ENCODE results near the gene WDR53.
"Not testable (repeated sequence)": the region's sequence is repeated elsewhere in the genome, so short reads cannot be mapped to it uniquely, and the experiment has no call there.

DNA sequence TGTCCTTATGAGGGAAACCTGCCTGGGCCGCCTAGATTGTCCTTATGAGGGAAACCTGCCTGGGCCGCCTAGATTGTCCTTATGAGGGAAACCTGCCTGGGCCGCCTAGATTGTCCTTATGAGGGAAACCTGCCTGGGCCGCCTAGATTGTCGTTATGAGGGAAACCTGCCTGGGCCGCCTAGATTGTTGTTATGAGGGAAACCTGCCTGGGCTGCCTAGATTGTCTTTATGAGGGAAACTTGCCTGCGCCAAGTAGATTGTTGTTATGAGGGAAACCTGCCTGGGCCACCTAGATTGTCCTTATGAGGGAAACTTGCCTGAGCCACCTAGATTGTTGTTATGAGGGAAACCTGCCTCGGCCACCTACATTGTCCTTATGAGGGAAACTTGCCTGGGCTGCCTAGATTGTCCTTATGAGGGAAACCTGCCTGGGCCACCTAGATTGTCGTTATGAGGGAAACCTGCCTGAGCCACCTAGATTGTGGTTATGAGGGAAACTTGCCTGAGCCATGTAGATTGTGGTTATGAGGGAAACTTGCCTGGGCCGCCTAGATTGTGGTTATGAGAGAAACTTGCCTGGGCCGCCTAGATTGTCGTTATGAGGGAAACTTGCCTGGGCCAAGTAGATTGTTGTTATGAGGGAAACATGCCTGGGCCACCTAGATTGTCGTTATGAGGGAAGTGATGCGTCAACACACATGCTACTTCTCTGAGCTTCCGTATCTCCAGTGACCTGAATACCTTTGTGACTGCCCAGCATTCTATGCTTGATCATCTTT lies 56.5 kb downstream of the WDR53 start:
- TF ChIP-seq, protein P1, sequence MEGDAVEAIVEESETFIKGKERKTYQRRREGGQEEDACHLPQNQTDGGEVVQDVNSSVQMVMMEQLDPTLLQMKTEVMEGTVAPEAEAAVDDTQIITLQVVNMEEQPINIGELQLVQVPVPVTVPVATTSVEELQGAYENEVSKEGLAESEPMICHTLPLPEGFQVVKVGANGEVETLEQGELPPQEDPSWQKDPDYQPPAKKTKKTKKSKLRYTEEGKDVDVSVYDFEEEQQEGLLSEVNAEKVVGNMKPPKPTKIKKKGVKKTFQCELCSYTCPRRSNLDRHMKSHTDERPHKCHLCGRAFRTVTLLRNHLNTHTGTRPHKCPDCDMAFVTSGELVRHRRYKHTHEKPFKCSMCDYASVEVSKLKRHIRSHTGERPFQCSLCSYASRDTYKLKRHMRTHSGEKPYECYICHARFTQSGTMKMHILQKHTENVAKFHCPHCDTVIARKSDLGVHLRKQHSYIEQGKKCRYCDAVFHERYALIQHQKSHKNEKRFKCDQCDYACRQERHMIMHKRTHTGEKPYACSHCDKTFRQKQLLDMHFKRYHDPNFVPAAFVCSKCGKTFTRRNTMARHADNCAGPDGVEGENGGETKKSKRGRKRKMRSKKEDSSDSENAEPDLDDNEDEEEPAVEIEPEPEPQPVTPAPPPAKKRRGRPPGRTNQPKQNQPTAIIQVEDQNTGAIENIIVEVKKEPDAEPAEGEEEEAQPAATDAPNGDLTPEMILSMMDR (IDR thresholded peaks at IDR 0.05; ENCODE audit: low read depth, low read length, missing input control) = not testable (repeated sequence)
- TF ChIP-seq ZBTB33 (IDR thresholded peaks at IDR 0.05); GABPA (IDR thresholded peaks at IDR 0.05 in 1 of 2, conservative IDR thresholded peaks at IDR 0.05 in 1 of 2); YY1 (IDR thresholded peaks at IDR 0.05); RAD21 (IDR thresholded peaks at IDR 0.05); TAF1 (conservative IDR thresholded peaks at IDR 0.05); RXRA (IDR thresholded peaks at IDR 0.05); HNF4G (IDR thresholded peaks at IDR 0.05): not testable (repeated sequence)
- TF ChIP-seq, protein P2, sequence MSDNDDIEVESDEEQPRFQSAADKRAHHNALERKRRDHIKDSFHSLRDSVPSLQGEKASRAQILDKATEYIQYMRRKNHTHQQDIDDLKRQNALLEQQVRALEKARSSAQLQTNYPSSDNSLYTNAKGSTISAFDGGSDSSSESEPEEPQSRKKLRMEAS (IDR thresholded peaks at IDR 0.05) = not testable (repeated sequence)
- TF ChIP-seq, protein P3, sequence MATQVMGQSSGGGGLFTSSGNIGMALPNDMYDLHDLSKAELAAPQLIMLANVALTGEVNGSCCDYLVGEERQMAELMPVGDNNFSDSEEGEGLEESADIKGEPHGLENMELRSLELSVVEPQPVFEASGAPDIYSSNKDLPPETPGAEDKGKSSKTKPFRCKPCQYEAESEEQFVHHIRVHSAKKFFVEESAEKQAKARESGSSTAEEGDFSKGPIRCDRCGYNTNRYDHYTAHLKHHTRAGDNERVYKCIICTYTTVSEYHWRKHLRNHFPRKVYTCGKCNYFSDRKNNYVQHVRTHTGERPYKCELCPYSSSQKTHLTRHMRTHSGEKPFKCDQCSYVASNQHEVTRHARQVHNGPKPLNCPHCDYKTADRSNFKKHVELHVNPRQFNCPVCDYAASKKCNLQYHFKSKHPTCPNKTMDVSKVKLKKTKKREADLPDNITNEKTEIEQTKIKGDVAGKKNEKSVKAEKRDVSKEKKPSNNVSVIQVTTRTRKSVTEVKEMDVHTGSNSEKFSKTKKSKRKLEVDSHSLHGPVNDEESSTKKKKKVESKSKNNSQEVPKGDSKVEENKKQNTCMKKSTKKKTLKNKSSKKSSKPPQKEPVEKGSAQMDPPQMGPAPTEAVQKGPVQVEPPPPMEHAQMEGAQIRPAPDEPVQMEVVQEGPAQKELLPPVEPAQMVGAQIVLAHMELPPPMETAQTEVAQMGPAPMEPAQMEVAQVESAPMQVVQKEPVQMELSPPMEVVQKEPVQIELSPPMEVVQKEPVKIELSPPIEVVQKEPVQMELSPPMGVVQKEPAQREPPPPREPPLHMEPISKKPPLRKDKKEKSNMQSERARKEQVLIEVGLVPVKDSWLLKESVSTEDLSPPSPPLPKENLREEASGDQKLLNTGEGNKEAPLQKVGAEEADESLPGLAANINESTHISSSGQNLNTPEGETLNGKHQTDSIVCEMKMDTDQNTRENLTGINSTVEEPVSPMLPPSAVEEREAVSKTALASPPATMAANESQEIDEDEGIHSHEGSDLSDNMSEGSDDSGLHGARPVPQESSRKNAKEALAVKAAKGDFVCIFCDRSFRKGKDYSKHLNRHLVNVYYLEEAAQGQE (IDR thresholded peaks at IDR 0.05) = not testable (repeated sequence)

Measured in liver (tissue), 3 donors.